ENCODE measurements around the gene ATP2C2. TPM values are rescaled to one million over a fixed set of nuclear protein-coding genes. Genes with fewer than 3 reads are reported as not detected.

ATP2C2 gene
- total and polyA plus RNA-seq, 8 donors, result 11.2 to 52.8 (median 22.2) TPM

DNA sequence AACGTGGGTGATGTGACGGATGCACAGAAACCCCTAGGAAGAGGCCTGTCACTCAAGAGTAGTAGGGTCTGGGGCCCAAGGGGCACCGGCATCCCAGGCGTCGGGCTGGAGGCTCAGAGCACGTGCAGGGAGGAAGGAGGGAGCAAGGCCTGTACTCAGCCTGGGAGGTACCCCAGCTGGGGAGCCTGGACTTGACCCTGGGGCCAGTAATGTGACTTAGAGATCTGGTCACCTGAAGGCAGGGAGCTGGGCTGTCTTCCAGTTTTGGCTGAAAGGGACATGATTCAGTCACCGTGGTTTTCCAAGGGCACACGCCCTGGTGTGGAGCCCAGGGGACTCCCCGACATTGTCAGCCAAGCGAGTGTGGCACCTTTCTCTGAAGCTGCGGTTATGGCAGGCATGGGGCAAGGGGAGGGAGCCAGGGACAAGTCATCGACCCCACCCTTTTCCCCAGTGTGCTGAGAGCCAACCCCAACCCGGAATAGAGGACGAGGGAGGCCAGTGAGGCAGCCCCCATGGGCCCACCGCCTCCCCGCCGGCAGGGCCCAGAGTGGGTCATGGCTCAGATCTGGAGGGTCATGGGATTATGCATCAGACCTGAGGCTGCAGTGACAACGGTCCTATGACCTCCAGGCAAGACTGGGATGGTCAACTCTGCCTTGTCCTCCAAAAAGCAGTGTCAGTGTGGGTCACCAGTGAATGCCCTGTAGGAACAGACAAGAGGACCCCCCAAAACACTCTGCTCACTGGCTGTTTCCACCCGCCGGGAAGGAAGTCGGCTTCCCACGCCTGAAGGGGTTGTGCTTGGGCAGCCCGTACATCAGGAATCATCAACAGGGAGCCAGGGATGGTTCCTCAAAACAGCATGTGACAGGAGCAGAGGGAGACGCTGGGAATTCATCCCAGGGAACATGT lies 94.2 kb downstream of the ATP2C2 start:
- ATAC-seq (no peak), DNase-seq (no peak)
- Histone ChIP-seq H3K36me3 (peaks cover 0 to 81% of the 10 kb centered on the region in 2 donors), H3K4me1 (no peaks in the 10 kb centered on the region), H3K9me3 (peaks cover 0 to 13% of the 10 kb centered on the region in 2 donors), H3K27ac (no peak overlapping the region), H3K4me3 (no peak overlapping the region), H3K27me3 (no peaks in the 10 kb centered on the region)
- no peak for TF ChIP-seq CTCF (IDR thresholded peaks at IDR 0.05)
- intact Hi-C loops (cut with DNase I), result no loop called here

- peaks cover 0 to 15% of the 10 kb centered on the region in 2 donors for H3K9me3 ChIP-seq
- DNase-seq, result no peak
- TF ChIP-seq CTCF (IDR thresholded peaks at IDR 0.05), result no peak
- no peak overlapping the region for H3K4me3 ChIP-seq
- H3K27ac ChIP-seq, result no peak overlapping the region
- H3K27me3 ChIP-seq, result no peaks in the 10 kb centered on the region
- H3K36me3 ChIP-seq, result peaks cover 0 to 85% of the 10 kb centered on the region in 2 donors
- intact Hi-C loops (cut with DNase I), result no loop called here
- ATAC-seq, result no peak
- H3K4me1 ChIP-seq, result no peaks in the 10 kb centered on the region
Measured at GRCh38 chr16:84463221-84463620, 94.9 kb downstream of the ATP2C2 start.

- H3K27me3 ChIP-seq, result no peaks in the 10 kb centered on the region
- ATAC-seq, result no peak
- peaks cover 0 to 80% of the 10 kb centered on the region in 2 donors for H3K36me3 ChIP-seq
- H3K4me3 ChIP-seq, result no peak overlapping the region
- no peaks in the 10 kb centered on the region for H3K4me1 ChIP-seq
- no peak for DNase-seq
- no peak for TF ChIP-seq CTCF (IDR thresholded peaks at IDR 0.05)
- peaks cover 0 to 15% of the 10 kb centered on the region in 2 donors for H3K9me3 ChIP-seq
- intact Hi-C loops (cut with DNase I), result no loop called here
- no peak overlapping the region for H3K27ac ChIP-seq
Measured at GRCh38 chr16:84464116-84464515, 95.8 kb downstream of the ATP2C2 start.

GRCh38 chr16:84465154-84465553 lies 96.8 kb downstream of the ATP2C2 start:
- H3K27ac ChIP-seq, result no peak overlapping the region
- H3K27me3 ChIP-seq, result no peaks in the 10 kb centered on the region
- DNase-seq (no peak), ATAC-seq (no peak)
- no peak overlapping the region for H3K4me3 ChIP-seq
- H3K36me3 ChIP-seq, result peaks cover 0 to 71% of the 10 kb centered on the region in 2 donors
- no peak for TF ChIP-seq CTCF (IDR thresholded peaks at IDR 0.05)
- intact Hi-C loops (cut with DNase I), result no loop called here
- H3K9me3 ChIP-seq, result peaks cover 0 to 15% of the 10 kb centered on the region in 2 donors
- H3K4me1 ChIP-seq, result no peaks in the 10 kb centered on the region

GRCh38 chr16:84466692-84467091 lies 98.4 kb downstream of the ATP2C2 start:
- no peaks in the 10 kb centered on the region for H3K4me1 ChIP-seq
- peaks cover 0 to 16% of the 10 kb centered on the region in 2 donors for H3K9me3 ChIP-seq
- H3K27me3 ChIP-seq, result no peaks in the 10 kb centered on the region
- DNase-seq (no peak), ATAC-seq (no peak)
- intact Hi-C loops (cut with DNase I), result no loop called here
- no peak for TF ChIP-seq CTCF (IDR thresholded peaks at IDR 0.05)
- no peak overlapping the region for H3K4me3 ChIP-seq
- peaks cover 0 to 55% of the 10 kb centered on the region in 2 donors for H3K36me3 ChIP-seq
- H3K27ac ChIP-seq, result no peak overlapping the region
